HG02973 (cell line): ENCODE data around the gene MARVELD1.

Source experiments
- ATAC-seq: cut with Tn5 transposase; IDR thresholded peaks from one replicate; pipeline ENCODE4 v1.9.1; 2021; ENCODE audit warnings: moderate library complexity; ENCODE audit not compliant: unreplicated experiment

The MARVELD1 gene

GRCh38 chr10:97752956-97753355 is 39.4 kb downstream of the MARVELD1 start:
- no peak for ATAC-seq

GRCh38 chr10:97754726-97755125 is 41.2 kb downstream of the MARVELD1 start:
- ATAC-seq = no peak

- ATAC-seq = no peak
These were observed 42.2 kb downstream of the MARVELD1 start for GRCh38 chr10:97755718-97756117.

GRCh38 chr10:97757471-97757870 is 43.9 kb downstream of the MARVELD1 start:
- no peak for ATAC-seq

GRCh38 chr10:97759158-97759887 is 45.8 kb downstream of the MARVELD1 start:
- no peak for ATAC-seq

- ATAC-seq = no peak
These were observed 46.4 kb downstream of the MARVELD1 start for GRCh38 chr10:97759946-97760345.

GRCh38 chr10:97760461-97761257 is 47.1 kb downstream of the MARVELD1 start:
- no peak for ATAC-seq

GRCh38 chr10:97761331-97761865 is 47.9 kb downstream of the MARVELD1 start:
- no peak for ATAC-seq

- ATAC-seq = no peak
These were observed 48.5 kb downstream of the MARVELD1 start for GRCh38 chr10:97762056-97762455.

- ATAC-seq = no peak
These were observed 49.3 kb downstream of the MARVELD1 start for GRCh38 chr10:97762816-97763215.

GRCh38 chr10:97763411-97763810 is 49.9 kb downstream of the MARVELD1 start:
- no peak for ATAC-seq

- ATAC-seq = no peak
These were observed 50.4 kb downstream of the MARVELD1 start for GRCh38 chr10:97763947-97764346.

GRCh38 chr10:97764519-97764931 is 51.0 kb downstream of the MARVELD1 start:
- ATAC-seq = no peak

- no peak for ATAC-seq
These were observed 51.7 kb downstream of the MARVELD1 start for GRCh38 chr10:97765201-97765600.

- no peak for ATAC-seq
These were observed 52.7 kb downstream of the MARVELD1 start for GRCh38 chr10:97766106-97766810.

- ATAC-seq = no peak
These were observed 53.7 kb downstream of the MARVELD1 start for GRCh38 chr10:97766996-97767924.
